ENCODE data around the gene POU3F1.
"Not testable (repeated sequence)": the region's sequence is repeated elsewhere in the genome, so short reads cannot be mapped to it uniquely, and the experiment has no call there.

POU3F1 gene

DNA sequence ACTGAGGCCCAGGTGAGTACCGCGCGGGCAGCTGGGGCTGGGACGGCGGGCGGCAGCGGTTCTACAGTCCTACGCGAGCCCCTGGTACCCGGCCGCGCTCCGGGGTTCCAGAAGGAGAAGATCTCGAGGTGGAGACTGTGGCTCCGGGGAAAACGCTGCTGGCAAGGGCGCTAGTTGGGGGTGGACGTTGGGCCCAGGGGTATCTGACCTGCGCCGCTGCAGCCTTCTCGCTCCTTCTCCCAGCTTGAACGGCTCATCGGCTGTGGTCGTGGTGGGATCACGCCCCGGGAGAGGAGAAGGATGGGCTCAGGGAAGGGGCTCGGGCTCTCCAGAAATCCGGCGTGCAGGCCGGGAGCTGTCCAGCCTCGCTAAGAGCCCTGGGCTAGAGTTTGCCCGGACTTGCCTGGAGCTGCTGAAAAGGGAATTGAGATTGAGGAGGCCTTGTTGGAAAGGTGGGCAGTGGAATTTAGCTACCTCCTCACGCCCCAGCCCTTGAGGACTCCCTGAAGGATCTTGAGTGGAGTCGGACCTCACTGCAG, 1.1 kb upstream of the POU3F1 start:
- no peak for DNase-seq (ENCODE audit: low spot score)

DNA sequence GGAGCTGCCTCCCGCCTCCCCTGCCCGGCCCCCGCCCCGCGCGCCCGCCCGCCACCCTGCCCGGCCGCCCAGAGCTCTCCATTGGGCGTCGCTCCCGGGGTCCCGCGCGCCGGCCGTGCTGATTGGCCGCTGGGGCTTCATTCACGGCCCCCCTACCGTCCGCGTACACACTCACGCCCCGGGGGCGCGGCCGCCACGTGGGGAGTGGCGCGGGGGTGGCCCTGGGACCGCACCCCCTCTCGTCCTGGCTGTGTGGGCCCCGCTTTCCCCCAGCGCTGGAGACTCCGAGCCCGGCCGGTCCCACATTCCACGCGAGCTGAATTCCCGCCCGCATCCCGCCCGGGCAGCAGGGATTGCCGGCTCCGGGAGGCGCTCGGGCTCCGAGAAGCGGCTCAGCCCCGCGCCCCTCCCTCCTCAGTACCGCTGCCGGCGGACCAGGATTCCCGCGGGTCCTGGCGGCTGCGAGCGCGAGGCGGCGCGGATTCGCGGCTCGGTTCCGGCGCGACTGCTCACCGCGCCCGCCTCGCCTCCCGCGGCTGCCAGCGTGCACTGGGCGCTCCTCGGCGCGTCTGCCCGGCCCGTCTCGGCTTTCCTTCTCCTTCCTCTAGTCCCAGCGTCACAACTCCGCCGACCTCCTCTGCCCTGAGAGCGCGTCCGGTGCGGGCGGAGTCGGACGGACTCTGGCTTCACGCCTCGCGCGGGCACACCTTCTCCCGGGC, 450 bp upstream of the POU3F1 start:
- peak; percentile 89 for DNase-seq (ENCODE audit: low spot score)

DNA sequence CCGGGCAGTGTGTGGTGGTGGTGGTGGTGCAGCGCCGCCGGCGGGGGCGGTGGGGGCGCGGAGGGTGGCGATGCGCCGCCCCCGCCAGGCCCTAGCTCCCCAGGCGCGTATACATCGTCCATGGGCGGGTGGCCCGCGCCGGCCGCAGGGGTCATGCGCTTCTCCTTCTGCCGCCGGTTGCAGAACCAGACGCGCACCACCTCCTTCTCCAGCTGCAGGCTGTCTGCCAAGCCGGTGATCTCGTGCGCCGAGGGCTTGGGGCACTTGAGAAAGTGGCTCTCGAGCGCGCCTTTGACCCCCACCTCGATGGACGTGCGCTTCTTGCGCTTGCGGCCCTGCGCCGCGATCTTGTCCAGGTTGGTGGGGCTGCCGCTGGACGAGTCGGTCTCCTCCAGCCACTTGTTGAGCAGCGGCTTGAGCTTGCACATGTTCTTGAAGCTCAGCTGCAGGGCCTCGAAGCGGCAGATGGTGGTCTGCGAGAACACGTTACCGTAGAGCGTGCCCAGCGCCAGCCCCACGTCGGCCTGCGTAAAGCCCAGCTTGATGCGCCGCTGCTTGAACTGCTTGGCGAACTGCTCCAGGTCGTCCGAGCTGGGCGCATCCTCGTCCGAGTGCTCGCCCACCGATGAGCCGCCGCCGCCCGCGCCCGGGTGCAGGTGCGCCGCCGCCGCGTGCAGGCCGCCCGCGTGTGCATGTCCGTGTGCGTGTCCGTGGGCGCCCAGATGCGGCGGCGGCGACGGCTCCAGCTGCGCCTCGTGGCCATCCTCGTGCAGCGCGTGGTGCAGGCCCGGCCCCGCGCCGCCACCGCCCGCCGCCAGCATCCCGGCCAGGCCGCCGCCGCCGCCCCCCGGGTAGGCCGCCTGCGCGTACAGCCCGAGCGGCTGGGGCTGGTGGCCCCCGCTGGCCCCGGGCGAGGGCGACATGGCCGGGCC, 926 bp downstream of the POU3F1 start:
- DNase-seq (ENCODE audit: low spot score) = no peak

DNA sequence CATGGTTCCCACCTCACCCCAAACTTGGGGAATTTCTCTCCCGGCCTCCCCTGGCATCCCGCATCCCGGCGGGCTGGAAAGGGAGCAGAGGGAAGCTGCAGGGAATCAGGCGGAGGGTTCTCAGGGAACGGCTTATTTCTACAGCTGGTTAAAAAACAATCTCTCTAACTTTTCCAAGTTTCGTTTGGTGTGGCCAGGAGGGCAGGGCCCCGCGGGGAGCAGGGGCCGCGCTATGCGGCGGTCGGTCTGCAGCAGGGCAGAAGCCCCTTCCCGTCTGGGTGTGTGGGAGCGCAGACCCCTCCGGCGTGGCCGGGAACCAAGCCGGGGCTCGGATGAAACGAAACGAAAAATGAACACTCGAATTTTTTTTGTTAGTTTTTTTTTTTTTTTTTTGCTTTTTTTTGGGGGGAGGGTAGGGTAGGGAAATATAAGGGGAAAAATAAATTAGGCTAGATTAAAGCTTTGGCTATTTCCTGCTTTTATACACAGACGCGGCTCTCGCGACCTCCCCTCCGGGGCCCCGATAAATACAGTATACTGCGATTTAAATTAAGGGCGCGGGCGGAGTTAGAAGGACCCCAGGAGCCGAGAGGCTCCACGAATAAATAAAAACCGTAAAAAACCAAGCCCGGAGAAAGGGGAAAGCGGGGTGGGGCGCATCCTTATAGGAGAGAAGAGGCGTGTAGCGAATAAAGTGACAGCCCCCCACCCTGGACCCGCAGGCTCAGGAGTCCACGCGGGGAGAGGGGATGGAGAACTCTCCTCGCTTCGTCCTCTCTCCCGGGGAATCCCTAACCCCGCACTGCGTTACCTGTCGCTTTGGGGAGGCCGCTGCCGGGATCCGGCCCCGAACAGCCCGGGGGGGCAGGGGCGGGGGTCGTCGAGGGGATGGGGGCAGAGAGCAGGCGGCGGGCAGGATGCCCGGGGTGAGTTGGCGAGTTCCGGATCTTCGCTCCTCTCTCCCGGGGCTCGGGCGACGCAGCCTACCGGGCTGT, 2.1 kb downstream of the POU3F1 start:
- no peak for DNase-seq (ENCODE audit: low spot score)

DNA sequence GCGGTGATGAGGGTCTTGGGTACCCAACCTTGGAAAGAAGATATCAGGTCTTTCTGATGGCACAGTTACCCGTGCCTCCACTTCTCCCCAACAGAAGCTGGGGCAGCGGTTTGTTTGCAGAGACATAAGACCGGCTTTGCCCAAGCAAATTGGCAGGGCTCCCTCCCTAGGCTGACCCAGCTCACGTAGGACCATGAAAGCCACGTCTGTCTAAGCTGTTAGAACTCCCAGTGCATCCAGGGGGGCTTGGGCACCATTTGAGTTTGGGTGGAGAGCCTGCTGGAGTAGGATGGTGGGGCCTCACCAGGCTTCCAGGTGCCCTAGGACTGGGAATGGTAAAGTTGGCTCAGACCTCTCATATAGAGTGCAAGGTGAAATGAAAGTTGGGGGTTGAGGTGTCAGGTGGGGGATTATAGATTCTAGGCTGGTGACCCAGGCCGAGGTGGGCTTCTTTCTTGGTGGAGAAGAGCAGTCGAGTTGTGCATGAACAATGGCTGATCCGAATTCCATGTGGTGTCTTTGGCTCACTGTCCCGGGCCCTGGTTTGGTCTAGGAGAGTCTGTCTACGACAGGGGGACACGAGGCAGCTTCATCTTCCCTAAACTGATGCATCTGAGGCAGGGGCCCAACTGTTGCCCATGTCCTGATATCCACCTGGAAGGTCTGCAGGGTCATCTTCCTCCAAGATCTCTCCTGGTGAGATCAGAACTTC, 3.4 kb downstream of the POU3F1 start:
- DNase-seq (ENCODE audit: low spot score) = no peak

DNA sequence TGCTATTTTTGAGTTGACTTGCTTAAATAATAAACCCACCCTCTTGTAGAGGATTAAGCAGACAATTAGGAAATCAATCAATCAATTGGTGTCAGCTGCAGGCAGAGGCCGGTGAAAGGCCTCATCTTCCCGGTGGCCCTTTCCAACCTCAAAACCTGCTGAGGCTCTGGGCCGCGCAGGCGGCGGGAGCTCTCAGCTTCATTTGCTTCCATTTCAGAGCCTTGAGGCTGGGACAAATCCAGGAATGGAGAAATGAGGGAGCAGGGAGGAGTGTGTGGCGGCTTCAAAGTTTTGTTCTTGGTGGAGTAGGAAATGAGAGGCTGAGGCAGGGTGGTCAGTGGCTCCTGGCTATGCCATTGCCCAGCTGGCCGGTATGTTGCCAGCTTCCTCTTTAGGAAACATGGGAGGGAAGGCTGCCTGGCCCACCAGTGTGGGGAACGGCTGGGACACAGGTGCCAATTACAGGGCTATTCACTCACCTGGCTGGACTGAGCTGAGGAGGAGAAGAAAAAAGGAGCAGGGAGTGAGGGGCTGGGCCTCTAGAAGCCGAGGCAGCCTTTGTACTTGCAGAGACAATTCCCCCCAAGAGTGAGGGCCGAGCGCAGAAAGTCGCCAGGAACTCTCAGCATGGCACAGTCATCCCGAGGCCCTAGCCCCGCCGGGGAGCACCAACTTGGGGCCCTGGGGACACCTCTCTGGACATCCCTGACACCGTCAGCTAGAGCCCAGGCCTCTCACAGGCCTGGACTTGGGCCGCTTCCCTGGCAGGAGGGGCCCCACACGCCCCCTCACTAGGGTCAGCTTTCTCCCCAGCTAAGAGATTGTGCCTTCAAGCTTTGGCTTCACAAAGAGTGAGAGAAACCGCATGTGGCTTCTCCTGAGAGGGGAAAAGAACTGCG, 4.4 kb downstream of the POU3F1 start:
- DNase-seq (ENCODE audit: low spot score) = no peak

DNA sequence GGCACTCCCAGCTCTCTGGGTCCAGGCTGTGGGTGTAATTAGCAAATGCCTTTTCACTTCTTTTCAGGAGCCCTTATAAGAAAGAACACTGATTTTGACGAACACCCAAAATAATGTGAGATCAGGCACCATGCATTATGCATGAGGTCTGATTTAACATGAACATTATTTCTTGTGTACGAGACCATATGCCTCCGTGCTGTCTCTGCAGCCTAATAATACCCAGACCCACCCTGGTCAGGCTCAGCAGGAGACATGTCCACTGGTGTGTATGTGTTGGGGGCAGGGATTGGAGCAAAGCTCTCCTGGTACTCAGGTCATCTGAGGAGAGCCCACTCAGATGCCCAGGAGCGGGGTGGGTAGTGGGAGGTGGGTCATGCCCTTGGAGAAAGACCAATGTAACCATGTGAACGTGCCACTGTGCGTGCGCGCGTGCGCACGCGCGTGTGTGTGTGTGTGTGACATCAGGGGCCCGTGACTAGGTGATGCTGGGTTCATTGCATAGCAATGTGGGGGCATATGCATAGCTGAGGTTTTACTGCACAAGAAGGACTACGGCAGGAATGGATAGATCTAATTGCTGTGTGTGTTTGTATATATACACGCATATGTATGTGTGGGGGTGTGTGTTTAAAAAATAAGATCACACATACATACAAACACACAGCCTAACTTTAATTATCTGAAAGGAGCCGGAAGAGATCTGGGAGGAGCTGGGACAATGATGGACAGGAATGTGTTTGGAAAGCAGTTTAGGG, 7.1 kb downstream of the POU3F1 start:
- no peak for DNase-seq (ENCODE audit: low spot score)

DNA sequence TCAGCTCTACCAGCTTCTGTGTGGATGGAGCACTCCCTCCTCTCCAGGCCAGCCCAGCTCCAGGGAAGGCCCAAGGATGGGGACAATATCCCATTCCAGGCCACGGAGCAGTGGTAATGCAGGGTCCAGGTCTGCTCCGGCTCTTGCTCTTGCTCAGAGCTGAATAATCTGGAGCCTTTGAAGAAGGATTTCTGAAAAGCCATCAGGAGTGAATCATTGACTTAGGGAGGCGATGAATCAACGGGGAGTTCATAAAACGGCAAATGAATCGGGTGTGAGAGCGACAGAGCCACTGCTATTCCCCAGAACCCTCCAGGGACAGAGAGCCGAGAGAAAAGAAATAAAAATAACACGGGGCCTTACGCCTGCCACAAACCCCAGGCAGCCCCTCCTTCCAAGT, 7.7 kb downstream of the POU3F1 start:
- DNase-seq (ENCODE audit: low spot score) = no peak

DNA sequence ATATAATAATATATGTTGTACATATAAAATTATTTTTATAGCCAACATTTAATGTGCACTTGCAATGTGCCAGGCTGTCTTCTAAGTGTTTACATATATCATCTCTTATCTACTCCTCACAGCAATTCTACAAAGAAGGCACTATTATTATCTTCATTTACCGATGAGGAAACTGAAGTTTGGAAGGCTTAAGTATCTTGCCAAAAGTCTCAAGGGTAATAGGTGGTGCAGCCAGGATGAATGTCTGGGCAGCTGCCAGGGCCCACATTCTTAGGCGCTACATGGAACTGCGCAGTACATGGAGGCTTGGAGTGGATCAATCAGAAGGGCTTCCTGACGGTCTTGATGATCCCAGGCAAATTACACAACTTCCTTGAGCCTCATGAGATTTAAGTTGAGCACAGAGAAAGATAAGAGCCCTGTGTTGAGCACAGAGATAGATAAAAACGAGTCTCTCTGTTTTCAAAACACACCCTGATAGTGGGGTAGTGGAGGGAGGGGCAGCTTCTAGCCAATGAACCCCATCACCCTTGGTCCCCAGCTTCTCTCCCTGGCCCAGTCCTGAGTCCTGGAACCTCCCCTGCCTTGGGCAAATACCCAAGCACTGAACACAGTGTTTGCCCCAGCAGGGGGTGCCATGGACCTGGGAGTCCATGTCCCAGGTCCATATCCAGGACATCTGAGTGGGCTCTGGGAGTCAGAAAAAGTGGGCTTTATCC, 9.2 kb downstream of the POU3F1 start:
- no peak for DNase-seq (ENCODE audit: low spot score)

DNA sequence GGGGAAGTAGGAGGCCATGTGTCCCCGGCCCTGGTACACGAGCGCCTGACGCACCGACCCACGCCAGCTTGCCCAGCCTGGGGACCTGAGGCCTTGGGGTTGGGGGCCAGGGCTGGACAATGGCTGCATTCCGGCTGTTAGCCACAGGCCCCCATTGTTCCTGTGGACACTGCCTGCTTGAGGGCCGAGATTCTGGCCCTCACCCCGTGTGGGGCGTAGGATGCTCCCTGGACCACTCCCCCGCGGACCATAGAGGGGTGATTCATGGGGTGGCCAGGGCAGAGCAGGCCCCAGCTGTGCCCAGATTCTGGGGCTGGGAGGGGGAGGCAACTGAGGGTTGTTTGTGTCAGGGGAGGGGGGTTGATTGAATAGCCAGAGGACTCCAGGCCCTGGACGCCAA, 11.7 kb downstream of the POU3F1 start:
- no peak for DNase-seq (ENCODE audit: low spot score)

DNA sequence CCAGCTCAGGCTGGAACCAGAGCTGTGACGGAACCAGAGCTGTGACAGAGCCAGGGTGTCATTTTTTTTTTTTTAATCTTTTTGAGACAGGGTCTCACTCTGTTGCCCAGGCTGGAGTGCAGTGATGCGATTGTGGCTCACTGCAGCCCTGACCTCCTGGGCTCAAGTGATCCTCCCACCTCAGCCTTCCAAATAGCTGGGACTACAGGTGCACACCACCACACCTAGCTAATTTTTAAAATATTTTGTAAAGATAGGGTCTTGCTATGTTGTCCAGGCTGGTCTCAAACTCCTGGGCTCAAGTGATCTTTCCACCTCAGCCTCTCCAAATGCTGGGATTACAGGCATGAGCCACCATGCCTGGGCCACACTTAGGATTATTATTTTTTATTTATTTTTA, 13.6 kb downstream of the POU3F1 start:
- not testable (repeated sequence) for DNase-seq (ENCODE audit: low spot score)

DNA sequence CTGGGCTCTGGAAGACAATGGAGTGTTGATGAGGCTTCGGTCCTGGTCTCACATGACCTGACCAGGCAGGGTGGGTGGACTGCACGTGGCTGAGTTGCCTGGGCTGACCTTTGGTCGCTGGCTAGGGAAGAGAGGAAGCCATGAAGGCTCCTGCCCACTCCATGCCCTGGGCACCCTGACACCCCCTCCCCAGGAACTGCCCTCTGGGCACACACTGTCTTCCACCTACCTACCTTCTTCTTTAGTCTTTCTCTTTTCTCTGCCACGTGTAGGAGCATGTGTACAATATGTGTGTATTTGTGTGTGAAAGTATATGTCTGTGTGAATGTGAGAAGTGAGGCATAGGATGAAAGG, 15.1 kb downstream of the POU3F1 start:
- no peak for DNase-seq (ENCODE audit: low spot score)

DNA sequence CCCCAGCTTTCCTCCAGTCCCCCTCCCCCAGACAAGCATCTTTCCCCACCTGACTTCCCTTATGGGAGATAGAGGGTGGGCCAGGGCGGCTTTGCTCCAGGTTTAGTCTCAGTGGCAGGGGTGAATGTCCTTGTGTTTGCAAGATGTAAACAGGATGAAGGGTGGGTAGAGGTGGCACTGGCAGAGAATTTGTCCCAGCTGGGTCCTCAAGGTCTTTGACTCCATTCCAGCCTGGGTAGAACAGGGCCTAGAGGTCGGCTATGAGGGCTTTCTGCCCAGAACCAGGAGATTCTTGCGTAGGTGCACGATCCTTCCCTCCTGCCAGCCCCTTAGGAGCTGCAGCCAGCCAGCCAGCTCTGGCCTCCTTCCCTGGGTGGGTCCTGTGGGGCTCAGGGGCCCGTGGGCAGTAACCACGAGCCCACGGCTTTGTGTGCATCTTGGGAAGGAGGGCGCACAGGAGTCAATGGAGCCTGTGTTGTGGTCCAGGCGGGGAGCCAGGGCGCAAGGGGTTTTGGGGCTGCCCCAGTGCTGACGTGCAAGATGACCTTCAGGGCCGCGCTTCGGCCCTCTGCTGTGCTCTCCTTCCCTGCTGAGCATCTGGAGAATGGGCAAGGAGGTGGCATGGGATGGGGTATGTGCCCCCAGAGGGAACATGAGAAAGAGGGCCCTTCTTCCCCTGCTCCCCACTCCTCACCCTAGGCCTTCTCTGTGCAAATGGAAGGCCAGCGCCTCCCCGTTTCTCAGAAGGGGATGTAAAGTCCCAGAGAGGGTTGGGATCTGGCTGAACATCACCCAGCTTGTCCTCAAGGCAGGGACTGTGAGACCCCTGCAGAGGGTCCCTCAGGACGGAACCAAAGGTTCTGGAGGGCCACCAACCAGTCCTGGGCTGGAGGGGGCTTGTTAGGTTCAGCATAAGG, 15.7 kb downstream of the POU3F1 start:
- DNase-seq (ENCODE audit: low spot score) = no peak

DNA sequence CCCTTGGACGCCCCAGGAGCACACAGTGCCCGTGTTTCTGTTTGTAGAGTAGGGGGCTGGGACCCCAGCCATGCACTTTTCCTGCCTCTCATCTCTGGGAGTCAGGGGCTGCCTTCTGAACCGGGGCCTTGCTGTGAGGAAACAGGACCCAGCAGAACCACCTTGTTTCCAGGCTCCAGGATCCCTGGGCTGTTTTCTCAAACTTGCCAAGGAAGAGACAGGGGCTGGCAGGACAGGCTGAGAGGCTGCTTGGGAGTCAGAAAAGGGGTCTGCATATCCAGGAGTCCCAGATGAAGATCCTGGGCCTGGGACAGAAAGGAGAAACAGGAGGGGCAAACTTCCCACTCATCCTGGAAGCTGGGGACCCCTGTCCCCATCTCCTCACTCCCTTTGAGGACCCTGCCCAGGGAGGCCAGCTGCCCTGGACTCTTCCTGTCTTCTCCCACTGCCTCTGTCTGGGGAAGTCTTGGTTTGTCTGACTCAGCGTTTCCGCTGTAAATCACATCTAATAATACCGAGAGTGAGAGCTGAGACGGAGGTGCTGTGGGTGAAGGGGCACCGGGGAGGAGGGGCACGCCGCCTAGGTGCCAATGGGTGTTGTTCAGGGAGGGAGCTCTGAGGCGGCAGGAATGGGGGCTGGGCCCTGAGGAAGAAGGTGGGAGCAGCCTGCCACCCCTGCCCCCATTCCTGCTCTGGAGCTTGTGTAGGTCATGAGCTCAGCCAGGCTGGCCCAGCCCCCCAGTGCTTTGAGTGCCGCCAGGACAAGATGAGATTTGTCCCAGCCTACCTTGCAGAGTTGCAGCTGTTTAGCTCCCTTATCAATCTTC, 16.7 kb downstream of the POU3F1 start:
- DNase-seq (ENCODE audit: low spot score) = no peak

DNA sequence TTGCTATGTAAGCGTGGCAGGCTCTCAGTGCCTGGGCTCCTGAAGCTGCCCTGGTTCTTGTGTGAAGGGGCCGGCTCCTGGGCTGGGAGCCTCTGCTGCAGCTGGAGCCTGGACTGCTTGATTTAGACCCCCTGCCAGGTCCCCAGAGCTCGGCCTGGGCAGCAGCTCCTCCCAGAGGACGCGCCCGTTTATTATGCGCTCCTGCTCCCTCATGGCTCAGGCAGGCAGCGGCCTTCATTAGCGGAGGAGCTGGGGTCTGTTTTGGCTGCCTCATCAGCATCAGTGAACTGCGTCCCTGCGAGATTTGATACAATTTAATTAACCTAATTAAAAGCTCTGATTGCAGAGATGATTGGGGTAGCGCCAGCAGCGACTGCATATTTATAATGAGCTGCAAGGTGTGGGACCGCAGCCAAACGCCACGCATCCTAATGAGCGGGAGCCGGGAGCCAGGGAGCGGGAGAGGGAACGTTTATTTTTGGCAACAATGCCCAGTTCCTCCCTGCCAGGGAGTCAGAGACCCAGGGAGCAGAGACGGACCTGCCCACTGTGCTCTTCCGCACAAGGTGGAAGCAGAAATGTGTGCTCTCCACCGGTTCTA, 17.4 kb downstream of the POU3F1 start:
- no peak for DNase-seq (ENCODE audit: low spot score)

DNA sequence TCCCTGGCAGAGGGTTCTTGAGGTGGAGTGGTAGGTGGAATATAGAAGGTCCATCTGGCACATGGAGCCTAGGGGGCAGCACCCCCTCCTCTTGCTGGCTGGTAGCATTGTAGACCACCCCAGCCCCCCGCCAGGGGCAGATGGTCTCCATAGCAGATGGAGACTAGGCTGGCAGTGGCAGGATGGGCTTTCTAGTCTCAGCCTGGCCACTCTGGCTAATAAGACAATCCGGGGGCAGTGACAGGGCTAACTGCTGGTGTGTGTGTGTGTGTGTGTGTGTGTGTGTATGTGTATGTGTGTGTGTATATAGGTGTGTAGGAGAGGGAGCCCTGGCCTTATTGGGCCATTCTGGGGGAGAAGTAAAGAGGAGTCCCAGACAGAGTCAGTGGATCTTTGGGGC, 17.9 kb downstream of the POU3F1 start:
- DNase-seq (ENCODE audit: low spot score) = no peak
